ENCODE measurements around the gene TBC1D8B. TPM values are rescaled to one million over a fixed set of nuclear protein-coding genes. Genes with fewer than 3 reads are reported as not detected.
"Not testable (repeated sequence)": the region's sequence is repeated elsewhere in the genome, so short reads cannot be mapped to it uniquely, and the experiment has no call there.

The TBC1D8B gene
- total and polyA plus RNA-seq, 9 of the 15 experiments (the other 6 are each of a cell fraction or from before 2014, with no cell fraction given), result 0.04 to 0.36 (median 0.10) TPM; not detected in 1

GRCh38 chrX:106811131-106811910 is 8.8 kb downstream of the TBC1D8B start (continued):
- no peak for TF ChIP-seq PBX2 (CRISPR knock-in tag; IDR thresholded peaks at IDR 0.05; ENCODE audit: low read depth)
- TF ChIP-seq PBX2 (tag; conservative IDR thresholded peaks at IDR 0.05; ENCODE audit: low read depth), result no peak
- TF ChIP-seq DEAF1 (CRISPR knock-in tag; IDR thresholded peaks at IDR 0.05), result no peak
- no peak for TF ChIP-seq MXI1 (IDR thresholded peaks at IDR 0.05; ENCODE audit: low read depth, low read length)

GRCh38 chrX:106812930-106813329 is 10.5 kb downstream of the TBC1D8B start:
- H3K9me1 ChIP-seq (ENCODE audit: control insufficient read depth, insufficient read depth, low read length); H3K27ac ChIP-seq (ENCODE audit: extremely low read depth, low read depth, low read length); in situ Hi-C loops (cut with MboI); H4K20me1 ChIP-seq (replicated peaks; ENCODE audit: control insufficient read depth, insufficient read depth, low read length); H3K27me3 ChIP-seq (ENCODE audit: control insufficient read depth in 2 of 2, insufficient read depth in 2 of 2, low read length in 2 of 2); H3K9me3 ChIP-seq (replicated peaks; ENCODE audit: control insufficient read depth, insufficient read depth, low read depth, low read length); DNase-seq (ENCODE audit: extremely low read depth in 1 of 4, low spot score in 3 of 4); BruUV-seq (replicated peaks); H3K4me1 ChIP-seq (replicated peaks in 1 of 2; ENCODE audit: control insufficient read depth in 2 of 2, insufficient read depth in 2 of 2, low read length in 2 of 2); H3K4me3 ChIP-seq; H3K4me2 ChIP-seq (ENCODE audit: insufficient read depth, low read length); POLR2A ChIA-PET; ATAC-seq; H3K36me3 ChIP-seq (ENCODE audit: control insufficient read depth, insufficient read depth, low read length); H3K9ac ChIP-seq (ENCODE audit: insufficient read depth in 1 of 2, low read depth in 2 of 2, low read length in 2 of 2); H3K79me2 ChIP-seq (ENCODE audit: control insufficient read depth, insufficient read depth, low read length); FAIRE-seq; CTCF ChIA-PET (ENCODE audit: low intra/inter-chr PET ratio); intact Hi-C loops (cut with micrococcal nuclease); H2AFZ ChIP-seq (ENCODE audit: low read depth, low read length): not testable (repeated sequence)
- WGBS (ENCODE audit: insufficient coverage, low coverage, missing lambda C conversion rate), result 0% methylated on average over 3 of the region's 5 CpGs
